MM.1S (cell line): ENCODE results near the gene PATZ1.

Source experiments
- EZH2 ChIP-seq: fragments of 300-600 bp; sonication (generic); optimal IDR thresholded peaks from 2 replicates; pipeline ENCODE3; 2017; ENCODE audit warnings: low read depth, mild to moderate bottlenecking, antibody characterized with exemption, low read length, mixed read lengths
- TF ChIP-seq, protein P1 (sequence below): fragments of 300-600 bp; sonication (generic); IDR thresholded peaks from 2 replicates; pipeline ENCODE4 v1.5.1; 2016; ENCODE audit warnings: antibody characterized with exemption, low read length, mixed read lengths

- TF ChIP-seq, protein P1, sequence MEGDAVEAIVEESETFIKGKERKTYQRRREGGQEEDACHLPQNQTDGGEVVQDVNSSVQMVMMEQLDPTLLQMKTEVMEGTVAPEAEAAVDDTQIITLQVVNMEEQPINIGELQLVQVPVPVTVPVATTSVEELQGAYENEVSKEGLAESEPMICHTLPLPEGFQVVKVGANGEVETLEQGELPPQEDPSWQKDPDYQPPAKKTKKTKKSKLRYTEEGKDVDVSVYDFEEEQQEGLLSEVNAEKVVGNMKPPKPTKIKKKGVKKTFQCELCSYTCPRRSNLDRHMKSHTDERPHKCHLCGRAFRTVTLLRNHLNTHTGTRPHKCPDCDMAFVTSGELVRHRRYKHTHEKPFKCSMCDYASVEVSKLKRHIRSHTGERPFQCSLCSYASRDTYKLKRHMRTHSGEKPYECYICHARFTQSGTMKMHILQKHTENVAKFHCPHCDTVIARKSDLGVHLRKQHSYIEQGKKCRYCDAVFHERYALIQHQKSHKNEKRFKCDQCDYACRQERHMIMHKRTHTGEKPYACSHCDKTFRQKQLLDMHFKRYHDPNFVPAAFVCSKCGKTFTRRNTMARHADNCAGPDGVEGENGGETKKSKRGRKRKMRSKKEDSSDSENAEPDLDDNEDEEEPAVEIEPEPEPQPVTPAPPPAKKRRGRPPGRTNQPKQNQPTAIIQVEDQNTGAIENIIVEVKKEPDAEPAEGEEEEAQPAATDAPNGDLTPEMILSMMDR: no peak
- no peak for TF ChIP-seq EZH2
These were observed 2.6 kb upstream of the PATZ1 start for GRCh38 chr22:31348766-31349165.
